Stimulated activated naive B cell treated with anti-CD40 and anti-IgM and Interleukin-4, amounts not matched to agents 10 μg/mL and 1 μg/mL and 100 μg/mL, for 72 hours (primary cell): ENCODE results near the gene KHDRBS2.

Source experiments
- ATAC-seq, 2 donors: fragments of 150-1000 bp; cut with Tn5 transposase; replicated peaks; 2 replicates each; pipeline ENCODE4 v1.10.0; 2021; ENCODE audit warnings: moderate library complexity in 1 of 2
- DNase-seq: peaks from one replicate; pipeline ENCODE4 v3.0.0; 2021
- H3K27ac Mint-ChIP-seq: one replicate; pipeline ENCODE4 v1.8.0; 2022; ENCODE audit warnings: mild to moderate bottlenecking, mixed read lengths
- H3K27me3 Mint-ChIP-seq, 2 donors: one replicate each; pipeline ENCODE4 v1.8.0; 2022; ENCODE audit warnings: mixed read lengths in 2 of 2
- H3K36me3 Mint-ChIP-seq, 2 donors: one replicate each; pipeline ENCODE4 v1.8.0; 2022; ENCODE audit warnings: mixed read lengths in 2 of 2, mild to moderate bottlenecking in 1 of 2
- H3K4me1 Mint-ChIP-seq, 2 donors: one replicate each; pipeline ENCODE4 v1.8.0; 2022; ENCODE audit warnings: mixed read lengths in 2 of 2, mild to moderate bottlenecking in 1 of 2
- H3K4me3 Mint-ChIP-seq, 2 donors: one replicate each; pipeline ENCODE4 v1.8.0; 2022; ENCODE audit warnings: mild to moderate bottlenecking in 2 of 2, mixed read lengths in 2 of 2, moderate library complexity in 1 of 2
- H3K9me3 Mint-ChIP-seq, 2 donors: one replicate each; pipeline ENCODE4 v1.8.0; 2022; ENCODE audit warnings: mixed read lengths in 2 of 2, mild to moderate bottlenecking in 1 of 2

Gene KHDRBS2

GRCh38 chr6:61947311-61947947 lies 338.6 kb downstream of the KHDRBS2 start:
- Mint-ChIP-seq H3K27me3 (no peaks in the 10 kb centered on the region), H3K36me3 (peaks cover 9 to 27% of the 10 kb centered on the region in 2 donors), H3K9me3 (peaks cover 6 to 10% of the 10 kb centered on the region in 2 donors), H3K4me1 (peaks cover 5 to 11% of the 10 kb centered on the region in 2 donors), H3K4me3 (no peak overlapping the region), H3K27ac (no peak overlapping the region)
- DNase-seq (no peak), ATAC-seq (peak; percentile 83 to 87)

- Mint-ChIP-seq H3K4me1 (peaks cover 0 to 6% of the 10 kb centered on the region in 2 donors), H3K27me3 (no peaks in the 10 kb centered on the region), H3K4me3 (no peak overlapping the region), H3K27ac (no peak overlapping the region), H3K9me3 (peaks cover 5 to 7% of the 10 kb centered on the region in 2 donors), H3K36me3 (peaks cover 10 to 25% of the 10 kb centered on the region in 2 donors)
- ATAC-seq (no peak), DNase-seq (no peak)
These were observed 345.1 kb downstream of the KHDRBS2 start for GRCh38 chr6:61940919-61941318.

- no peak for DNase-seq
- no peak overlapping the region for H3K27ac Mint-ChIP-seq
- peaks cover 10% of the 10 kb centered on the region in 2 donors for H3K36me3 Mint-ChIP-seq
- H3K4me3 Mint-ChIP-seq: no peak overlapping the region
- H3K4me1 Mint-ChIP-seq: peaks cover 0 to 1% of the 10 kb centered on the region in 2 donors
- H3K9me3 Mint-ChIP-seq: peaks cover 1 to 4% of the 10 kb centered on the region in 2 donors
- no peak for ATAC-seq
- no peaks in the 10 kb centered on the region for H3K27me3 Mint-ChIP-seq
These were observed 350.7 kb downstream of the KHDRBS2 start for GRCh38 chr6:61935242-61935846.

GRCh38 chr6:61909486-61909885 lies 376.5 kb downstream of the KHDRBS2 start:
- Mint-ChIP-seq H3K9me3 (peaks cover 0 to 2% of the 10 kb centered on the region in 2 donors), H3K36me3 (peaks cover 4 to 6% of the 10 kb centered on the region in 2 donors), H3K27me3 (no peaks in the 10 kb centered on the region), H3K4me3 (no peak overlapping the region), H3K27ac (no peak overlapping the region), H3K4me1 (no peaks in the 10 kb centered on the region)
- no peak for ATAC-seq
- no peak for DNase-seq

GRCh38 chr6:61901748-61902147 lies 384.3 kb downstream of the KHDRBS2 start:
- H3K27me3 Mint-ChIP-seq: no peaks in the 10 kb centered on the region
- no peaks in the 10 kb centered on the region for H3K4me1 Mint-ChIP-seq

GRCh38 chr6:61894536-61894935 lies 391.5 kb downstream of the KHDRBS2 start:
- Mint-ChIP-seq H3K9me3 (peaks cover 0 to 2% of the 10 kb centered on the region in 2 donors), H3K4me1 (no peaks in the 10 kb centered on the region), H3K4me3 (no peak overlapping the region), H3K36me3 (peaks cover 5 to 24% of the 10 kb centered on the region in 2 donors), H3K27me3 (no peaks in the 10 kb centered on the region), H3K27ac (no peak overlapping the region)
- no peak for DNase-seq
- no peak for ATAC-seq

More at GRCh38 chr6:61901748-61902147, 384.3 kb downstream of the KHDRBS2 start:
- DNase-seq (no peak), ATAC-seq (no peak)
- no peaks in the 10 kb centered on the region for H3K9me3 Mint-ChIP-seq
- H3K4me3 Mint-ChIP-seq: no peak overlapping the region
- peaks cover 5% of the 10 kb centered on the region in 2 donors for H3K36me3 Mint-ChIP-seq
- H3K27ac Mint-ChIP-seq: no peak overlapping the region

- H3K27ac Mint-ChIP-seq: no peak overlapping the region
- no peak for DNase-seq
- H3K4me1 Mint-ChIP-seq: peaks cover 6 to 11% of the 10 kb centered on the region in 2 donors
- H3K4me3 Mint-ChIP-seq: no peak overlapping the region
- no peaks in the 10 kb centered on the region for H3K9me3 Mint-ChIP-seq
- no peak for ATAC-seq
- no peaks in the 10 kb centered on the region for H3K27me3 Mint-ChIP-seq
- peaks cover 0 to 13% of the 10 kb centered on the region in 2 donors for H3K36me3 Mint-ChIP-seq
These were observed 398.6 kb downstream of the KHDRBS2 start for GRCh38 chr6:61887423-61887822.

GRCh38 chr6:61886608-61887259 lies 399.3 kb downstream of the KHDRBS2 start:
- H3K27ac Mint-ChIP-seq: no peak overlapping the region
- no peaks in the 10 kb centered on the region for H3K27me3 Mint-ChIP-seq
- H3K36me3 Mint-ChIP-seq: peaks cover 0 to 11% of the 10 kb centered on the region in 2 donors
- H3K9me3 Mint-ChIP-seq: no peaks in the 10 kb centered on the region
- peaks cover 6 to 11% of the 10 kb centered on the region in 2 donors for H3K4me1 Mint-ChIP-seq
- ATAC-seq (peak; percentile 53 to 67), DNase-seq (no peak)
- no peak overlapping the region for H3K4me3 Mint-ChIP-seq

- no peak overlapping the region for H3K27ac Mint-ChIP-seq
- peaks cover 12% of the 10 kb centered on the region in 2 donors for H3K9me3 Mint-ChIP-seq
These were observed 416.2 kb downstream of the KHDRBS2 start for GRCh38 chr6:61869632-61870400.

GRCh38 chr6:61868507-61869080 lies 417.4 kb downstream of the KHDRBS2 start:
- H3K36me3 Mint-ChIP-seq: peaks cover 37 to 58% of the 10 kb centered on the region in 2 donors
- no peak overlapping the region for H3K27ac Mint-ChIP-seq
- H3K4me3 Mint-ChIP-seq: no peak overlapping the region
- DNase-seq (no peak), ATAC-seq (no peak)
- peaks cover 14 to 22% of the 10 kb centered on the region in 2 donors for H3K9me3 Mint-ChIP-seq
- H3K27me3 Mint-ChIP-seq: no peaks in the 10 kb centered on the region
- peaks cover 0 to 4% of the 10 kb centered on the region in 2 donors for H3K4me1 Mint-ChIP-seq

More at GRCh38 chr6:61869632-61870400, 416.2 kb downstream of the KHDRBS2 start:
- no peak for ATAC-seq
- Mint-ChIP-seq H3K36me3 (peaks cover 31 to 47% of the 10 kb centered on the region in 2 donors), H3K4me3 (no peak overlapping the region), H3K4me1 (no peaks in the 10 kb centered on the region), H3K27me3 (no peaks in the 10 kb centered on the region)
- no peak for DNase-seq

GRCh38 chr6:61867635-61868034 lies 418.4 kb downstream of the KHDRBS2 start:
- Mint-ChIP-seq H3K9me3 (peaks cover 18 to 31% of the 10 kb centered on the region in 2 donors), H3K27ac (no peak overlapping the region), H3K4me1 (peaks cover 6 to 12% of the 10 kb centered on the region in 2 donors), H3K27me3 (no peaks in the 10 kb centered on the region), H3K4me3 (no peak overlapping the region), H3K36me3 (peaks cover 37 to 65% of the 10 kb centered on the region in 2 donors)
- ATAC-seq: no peak
- no peak for DNase-seq

GRCh38 chr6:61857541-61857940 lies 428.5 kb downstream of the KHDRBS2 start:
- H3K27me3 Mint-ChIP-seq: no peaks in the 10 kb centered on the region
- peaks cover 15 to 18% of the 10 kb centered on the region in 2 donors for H3K36me3 Mint-ChIP-seq
- no peak for ATAC-seq
- H3K4me3 Mint-ChIP-seq: no peak overlapping the region
- DNase-seq: no peak
- peaks cover 14 to 23% of the 10 kb centered on the region in 2 donors for H3K9me3 Mint-ChIP-seq
- H3K27ac Mint-ChIP-seq: no peak overlapping the region
- peaks cover 0 to 7% of the 10 kb centered on the region in 2 donors for H3K4me1 Mint-ChIP-seq

- H3K27me3 Mint-ChIP-seq: no peaks in the 10 kb centered on the region
- no peak overlapping the region for H3K4me3 Mint-ChIP-seq
- no peaks in the 10 kb centered on the region for H3K36me3 Mint-ChIP-seq
- no peak for DNase-seq
- no peak for ATAC-seq
- H3K27ac Mint-ChIP-seq: no peak overlapping the region
- no peaks in the 10 kb centered on the region for H3K9me3 Mint-ChIP-seq
- no peaks in the 10 kb centered on the region for H3K4me1 Mint-ChIP-seq
These were observed 444.1 kb downstream of the KHDRBS2 start for GRCh38 chr6:61841958-61842357.

GRCh38 chr6:61835237-61835636 lies 450.8 kb downstream of the KHDRBS2 start:
- ATAC-seq (no peak), DNase-seq (no peak)
- Mint-ChIP-seq H3K4me3 (no peak overlapping the region), H3K9me3 (no peaks in the 10 kb centered on the region), H3K27ac (no peak overlapping the region), H3K27me3 (no peaks in the 10 kb centered on the region), H3K4me1 (no peaks in the 10 kb centered on the region), H3K36me3 (no peaks in the 10 kb centered on the region)
